Smooth muscle cell (in vitro differentiated cells): ENCODE measurements around the gene LRRC30. TPM values are rescaled to one million over a fixed set of nuclear protein-coding genes. Genes with fewer than 3 reads are reported as not detected.

Experiments
- DNase-seq: peaks from one replicate; lab custom pipeline; 2025; ENCODE audit not compliant: unreplicated experiment; lab: John Stamatoyannopoulos, UW
- H2AFZ ChIP-seq: fragments of 200-600 bp; sonication (generic); 2 replicates; pipeline ENCODE4 v1.6.0; 2016; ENCODE audit warnings: antibody characterized with exemption, low read depth, mild to moderate bottlenecking
- H3F3A ChIP-seq: fragments of 200-600 bp; sonication (generic); 2 replicates; pipeline ENCODE4 v1.6.0; 2017; ENCODE audit warnings: antibody characterized with exemption, low read depth
- H3K27ac ChIP-seq: fragments of 200-600 bp; sonication (generic); 2 replicates; pipeline ENCODE4 v1.5.1; 2016; ENCODE audit warnings: low read depth, mild to moderate bottlenecking
- H3K27me3 ChIP-seq: fragments of 200-600 bp; sonication (generic); 2 replicates; pipeline ENCODE4 v1.6.1; 2016; ENCODE audit warnings: low read depth, mild to moderate bottlenecking
- H3K36me3 ChIP-seq: fragments of 200-600 bp; sonication (generic); 2 replicates; pipeline ENCODE4 v1.5.1; 2016; ENCODE audit warnings: low read depth
- H3K4me1 ChIP-seq: fragments of 200-600 bp; sonication (generic); 2 replicates; pipeline ENCODE4 v1.5.1; 2016; ENCODE audit warnings: low read depth
- H3K4me2 ChIP-seq: fragments of 200-600 bp; sonication (generic); 2 replicates; pipeline ENCODE4 v1.6.0; 2016; ENCODE audit warnings: mild to moderate bottlenecking
- H3K4me3 ChIP-seq: fragments of 200-600 bp; sonication (generic); 2 replicates; pipeline ENCODE4 v1.5.1; 2016; ENCODE audit warnings: mild to moderate bottlenecking
- H3K79me2 ChIP-seq: fragments of 200-600 bp; sonication (generic); 2 replicates; pipeline ENCODE4 v1.6.0; 2016; ENCODE audit warnings: low read depth, mild to moderate bottlenecking
- H3K9ac ChIP-seq: fragments of 200-600 bp; sonication (generic); 2 replicates; pipeline ENCODE4 v1.6.0; 2016; ENCODE audit warnings: low read depth
- H3K9me3 ChIP-seq: fragments of 200-600 bp; sonication (generic); replicated peaks from 2 replicates; pipeline ENCODE4 v1.5.1; 2016; ENCODE audit warnings: low read depth
- H4K20me1 ChIP-seq: fragments of 200-600 bp; sonication (generic); 2 replicates; pipeline ENCODE4 v1.6.0; 2016; ENCODE audit warnings: low read depth
- CTCF ChIP-seq: fragments of 200-600 bp; sonication (generic); IDR thresholded peaks from 2 replicates; pipeline ENCODE4 v1.5.1; 2017; ENCODE audit warnings: borderline replicate concordance, mild to moderate bottlenecking, antibody characterized with exemption; ENCODE audit not compliant: insufficient read depth, poor library complexity, severe bottlenecking
- WGBS: methylation state at CpG from one replicate; pipeline ENCODE4 v1.1.7; 2016; ENCODE audit warnings: low lambda C conversion rate; 5-methylcytosine and 5-hydroxymethylcytosine counted together
- polyA plus RNA-seq: library from polyadenylated mRNA; unstranded; fragments of >200 nt; fragmentation: Nextera tagmentation; extraction: Ambion mirVana; gene quantifications from 2 replicates; pipeline ENCODE4 v1.2.1, GENCODE V29; 2016
- total RNA-seq: library from RNA; depleted of rRNA; stranded (reverse); fragments of >200 nt; gene quantifications from 2 replicates; pipeline ENCODE4 v1.2.3, GENCODE V29; 2014

LRRC30 gene
- not detected in 2 replicates for total RNA-seq
- not detected in 2 replicates for polyA plus RNA-seq

GRCh38 chr18:7230626-7231349 lies at the start of gene LRRC30:
Gene LRRC30 (plus strand): TSS chr18:7231089. CDS start chr18:7231139, 50 bp downstream.
- 92% methylated on average over 13 of the region's 13 CpGs for WGBS
- no peaks in the 10 kb centered on the region for H3K9me3 ChIP-seq

GRCh38 chr18:7185701-7186100 lies 45.2 kb upstream of the LRRC30 start:
- Histone ChIP-seq H3K9ac (no peak overlapping the region), H3K36me3 (no peaks in the 10 kb centered on the region), H3K4me1 (no peaks in the 10 kb centered on the region), H3K9me3 (no peaks in the 10 kb centered on the region), H3K4me2 (no peak overlapping the region), H4K20me1 (no peaks in the 10 kb centered on the region), H3K4me3 (no peak overlapping the region), H2AFZ (no peak overlapping the region), H3K27ac (no peak overlapping the region), H3F3A (no peaks in the 10 kb centered on the region), H3K27me3 (peaks cover 1% of the 10 kb centered on the region), H3K79me2 (no peaks in the 10 kb centered on the region)
- no peak for DNase-seq
- WGBS: 98% methylated on average over 3 of the region's 3 CpGs
- TF ChIP-seq CTCF: no peak

More at GRCh38 chr18:7230626-7231349, at the start of gene LRRC30:
- Histone ChIP-seq H3K27me3 (peaks cover 42% of the 10 kb centered on the region), H3K4me3 (no peak within 1 kb of the TSS), H2AFZ (no peak within 1 kb of the TSS), H3K4me2 (no peak within 1 kb of the TSS), H3F3A (no peaks in the 10 kb centered on the region), H3K27ac (no peak within 1 kb of the TSS), H3K4me1 (no peaks in the 10 kb centered on the region), H3K36me3 (no peaks in the 10 kb centered on the region), H3K79me2 (no peaks in the 10 kb centered on the region), H3K9ac (no peak within 1 kb of the TSS), H4K20me1 (no peaks in the 10 kb centered on the region)
- TF ChIP-seq CTCF: no peak
- no peak for DNase-seq

GRCh38 chr18:7190547-7191156 lies 40.2 kb upstream of the LRRC30 start:
- no peak overlapping the region for H3K4me2 ChIP-seq
- DNase-seq: no peak
- H3K27me3 ChIP-seq: no peaks in the 10 kb centered on the region
- H3K79me2 ChIP-seq: no peaks in the 10 kb centered on the region
- H3F3A ChIP-seq: no peaks in the 10 kb centered on the region
- no peak overlapping the region for H2AFZ ChIP-seq
- no peak for TF ChIP-seq CTCF
- WGBS: 95% methylated on average over 2 of the region's 2 CpGs
- H3K4me1 ChIP-seq: no peaks in the 10 kb centered on the region
- H3K9me3 ChIP-seq: no peaks in the 10 kb centered on the region
- no peak overlapping the region for H3K27ac ChIP-seq
- H3K4me3 ChIP-seq: no peak overlapping the region
- H3K9ac ChIP-seq: no peak overlapping the region
- H4K20me1 ChIP-seq: no peaks in the 10 kb centered on the region
- no peaks in the 10 kb centered on the region for H3K36me3 ChIP-seq
